Measurements from ENCODE around the gene PTPN5. TPM values are rescaled to one million over a fixed set of nuclear protein-coding genes. Genes with fewer than 3 reads are reported as not detected.

The PTPN5 gene
- total RNA-seq, 4 donors from 2014 or later, result 0.38 to 0.65 (median 0.44) TPM; not detected in 1

DNA sequence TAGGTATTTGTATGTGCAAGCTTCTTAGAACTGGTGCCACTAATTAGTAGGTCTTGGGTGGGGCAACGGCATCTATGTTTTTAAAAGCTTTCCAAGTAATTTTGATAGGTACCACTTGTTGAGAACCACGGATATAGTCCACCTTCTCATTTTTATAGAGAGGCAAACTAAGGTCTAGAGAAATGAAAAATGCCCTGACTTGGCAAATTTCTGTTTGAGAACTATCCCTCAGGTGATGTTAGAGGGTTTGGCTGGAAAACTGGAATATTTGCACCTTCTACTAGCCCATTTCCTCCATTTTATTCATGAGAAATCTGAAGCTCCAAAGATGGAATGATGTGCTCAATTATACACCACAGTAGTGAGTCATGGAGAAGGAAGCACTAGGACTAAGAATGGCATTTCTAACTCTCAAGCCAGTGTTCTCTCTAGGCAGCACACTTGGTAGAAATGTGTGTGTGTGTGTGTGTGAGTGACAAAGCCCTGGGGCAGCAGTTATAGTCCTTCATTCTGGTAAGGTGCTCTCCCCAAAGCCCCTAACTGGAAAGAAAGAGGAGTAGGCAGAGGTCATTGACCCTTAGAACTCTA is 94.9 kb downstream of the PTPN5 start:
- TF ChIP-seq CTCF (IDR thresholded peaks at IDR 0.05; ENCODE audit: low read depth), result no peak

GRCh38 chr11:18692941-18693760 is 98.4 kb downstream of the PTPN5 start:
- no peak for TF ChIP-seq CTCF (IDR thresholded peaks at IDR 0.05; ENCODE audit: low read depth)

- no peak for TF ChIP-seq CTCF (IDR thresholded peaks at IDR 0.05; ENCODE audit: low read depth)
These were observed 107.3 kb downstream of the PTPN5 start for GRCh38 chr11:18684267-18684666.

DNA sequence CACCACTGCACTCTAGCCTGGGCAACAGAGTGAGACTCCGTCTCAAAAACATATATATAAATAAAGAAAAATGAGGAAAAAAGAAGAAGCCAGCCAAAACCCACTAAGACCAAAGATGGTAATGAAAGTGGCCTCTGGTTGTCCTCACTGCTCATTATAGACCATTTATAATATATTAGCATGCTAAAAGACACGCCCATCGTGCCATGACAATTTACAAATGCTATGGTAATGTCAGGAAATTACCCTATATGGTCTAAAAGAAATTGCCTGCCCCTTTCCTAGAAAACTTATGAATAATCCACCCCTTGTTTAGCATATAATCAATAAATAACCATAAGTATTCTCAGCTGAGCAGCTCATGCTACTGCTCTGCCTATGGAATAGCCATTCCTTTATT is 109.1 kb downstream of the PTPN5 start:
- TF ChIP-seq CTCF (IDR thresholded peaks at IDR 0.05; ENCODE audit: low read depth), result no peak

Other genes with a start within 250 kb of the PTPN5 start
- gene UEVLD, start 203.1 kb downstream of the PTPN5 start, total RNA-seq, result 10 to 100 TPM; 18.6 to 67.0 (median 29.8) TPM
- gene MISFA, start 192.0 kb downstream of the PTPN5 start, total RNA-seq, result 1 to 10 TPM in 3 of 4 donors, not detected in 1; 1.5 to 5.3 (median 3.1) TPM
- gene SPTY2D1, start 157.5 kb downstream of the PTPN5 start, total RNA-seq, result 10 to 100 TPM; 16.7 to 22.6 (median 20.2) TPM
- gene TMEM86A, start 93.0 kb downstream of the PTPN5 start, total RNA-seq, result 10 to 100 TPM in 2 of 4 donors, 1 to 10 TPM in 2; 3.4 to 16.1 (median 10.1) TPM
- not detected for gene IGSF22, start 65.6 kb downstream of the PTPN5 start, total RNA-seq
- not detected for gene MRGPRX1, start 147.6 kb upstream of the PTPN5 start, total RNA-seq